ENCODE results near the gene FKBP10.
"Not testable (repeated sequence)": the region's sequence is repeated elsewhere in the genome, so short reads cannot be mapped to it uniquely, and the experiment has no call there.

Gene FKBP10

DNA sequence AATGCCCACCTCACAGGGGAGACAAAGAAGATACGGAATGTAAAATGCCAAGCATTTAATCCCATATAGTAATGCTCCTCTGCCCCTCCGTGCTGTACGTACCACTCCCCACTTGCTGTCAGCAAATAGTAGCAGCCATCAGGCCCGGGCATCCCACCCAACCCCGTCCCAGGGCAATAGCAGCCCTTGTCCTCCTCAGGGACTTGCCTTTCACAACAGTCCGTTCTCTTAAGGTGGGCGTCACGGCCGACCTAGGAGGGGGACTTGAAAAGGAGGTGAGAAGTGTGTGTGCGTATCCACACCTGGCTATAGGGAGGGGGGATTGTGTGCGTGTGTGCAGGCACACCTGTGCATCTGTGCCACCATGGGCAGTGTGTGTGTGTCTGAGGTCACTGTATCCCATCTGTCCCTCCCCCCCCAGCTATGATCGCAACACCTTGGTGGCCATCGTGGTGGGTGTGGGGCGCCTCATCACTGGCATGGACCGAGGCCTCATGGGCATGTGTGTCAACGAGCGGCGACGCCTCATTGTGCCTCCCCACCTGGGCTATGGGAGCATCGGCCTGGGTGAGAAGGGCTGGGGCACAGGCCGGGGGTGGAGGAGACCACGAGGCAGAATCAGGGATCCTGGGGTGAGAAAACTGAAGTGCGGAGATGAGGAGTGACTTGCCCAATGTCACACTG is 4.0 kb downstream of the FKBP10 start:
- Histone ChIP-seq H3K9me3 (ENCODE audit: low read length) (no peaks in the 10 kb centered on the region), H3K9ac (ENCODE audit: low read length) (no peak overlapping the region), H3K27me3 (ENCODE audit: control insufficient read depth in 1 of 2, insufficient read depth in 2 of 2, low read length in 2 of 2) (no peaks in the 10 kb centered on the region), H3K4me3 (ENCODE audit: low read depth in 1 of 2, low read length in 2 of 2) (no peak overlapping the region), H3K36me3 (ENCODE audit: insufficient read depth, low read length) (no peaks in the 10 kb centered on the region), H3K4me1 (ENCODE audit: insufficient read depth, low read length) (peaks cover 13% of the 10 kb centered on the region), H3K27ac (ENCODE audit: low read depth, low read length) (no peak overlapping the region)

DNA sequence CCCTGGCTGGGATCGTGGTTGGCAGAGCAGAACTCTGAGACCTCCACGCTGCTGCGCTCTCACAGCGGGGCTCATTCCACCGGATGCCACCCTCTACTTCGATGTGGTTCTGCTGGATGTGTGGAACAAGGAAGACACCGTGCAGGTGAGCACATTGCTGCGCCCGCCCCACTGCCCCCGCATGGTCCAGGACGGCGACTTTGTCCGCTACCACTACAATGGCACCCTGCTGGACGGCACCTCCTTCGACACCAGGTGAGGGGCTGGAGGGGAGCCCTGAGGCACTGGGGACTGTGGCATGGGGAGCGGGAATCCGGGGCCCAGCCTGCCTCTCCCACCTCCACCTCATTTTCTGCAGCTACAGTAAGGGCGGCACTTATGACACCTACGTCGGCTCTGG is 5.2 kb downstream of the FKBP10 start:
- Histone ChIP-seq H3K4me3 (ENCODE audit: low read depth in 1 of 2, low read length in 2 of 2) (no peak overlapping the region), H3K36me3 (ENCODE audit: insufficient read depth, low read length) (no peaks in the 10 kb centered on the region), H3K9ac (ENCODE audit: low read length) (no peak overlapping the region), H3K4me1 (ENCODE audit: insufficient read depth, low read length) (peaks cover 8% of the 10 kb centered on the region), H3K27me3 (ENCODE audit: control insufficient read depth in 1 of 2, insufficient read depth in 2 of 2, low read length in 2 of 2) (no peaks in the 10 kb centered on the region), H3K27ac (ENCODE audit: low read depth, low read length) (no peak overlapping the region), H3K9me3 (ENCODE audit: low read length) (no peaks in the 10 kb centered on the region)

DNA sequence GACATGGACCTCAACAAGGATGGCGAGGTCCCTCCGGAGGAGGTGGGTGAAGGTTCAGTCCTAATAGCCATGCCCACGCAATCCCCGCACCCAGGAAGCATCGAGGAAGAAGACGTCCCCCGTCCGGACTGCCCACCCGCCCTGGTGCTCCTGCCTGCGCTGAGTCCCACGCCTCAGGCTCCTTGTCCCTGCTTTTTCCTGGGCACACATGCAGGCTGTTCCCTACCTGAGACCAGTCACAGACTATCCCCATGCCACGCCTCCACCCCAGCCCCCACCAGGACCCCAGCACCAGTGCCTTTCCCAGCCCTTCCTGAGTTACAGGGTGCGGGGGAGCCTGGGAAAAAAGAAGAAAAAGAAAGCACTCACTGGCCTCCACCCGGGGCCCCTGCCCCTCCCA is 9.0 kb downstream of the FKBP10 start:
- peaks cover 18% of the 10 kb centered on the region for H3K36me3 ChIP-seq (ENCODE audit: insufficient read depth, low read length)
- no peak overlapping the region for H3K9ac ChIP-seq (ENCODE audit: low read length)
- H3K4me1 ChIP-seq (ENCODE audit: insufficient read depth, low read length): no peaks in the 10 kb centered on the region
- no peak overlapping the region for H3K27ac ChIP-seq (ENCODE audit: low read depth, low read length)
- H3K9me3 ChIP-seq (ENCODE audit: low read length): no peaks in the 10 kb centered on the region
- no peak overlapping the region for H3K4me3 ChIP-seq (ENCODE audit: low read depth in 1 of 2, low read length in 2 of 2)
- no peaks in the 10 kb centered on the region for H3K27me3 ChIP-seq (ENCODE audit: control insufficient read depth in 1 of 2, insufficient read depth in 2 of 2, low read length in 2 of 2)

DNA sequence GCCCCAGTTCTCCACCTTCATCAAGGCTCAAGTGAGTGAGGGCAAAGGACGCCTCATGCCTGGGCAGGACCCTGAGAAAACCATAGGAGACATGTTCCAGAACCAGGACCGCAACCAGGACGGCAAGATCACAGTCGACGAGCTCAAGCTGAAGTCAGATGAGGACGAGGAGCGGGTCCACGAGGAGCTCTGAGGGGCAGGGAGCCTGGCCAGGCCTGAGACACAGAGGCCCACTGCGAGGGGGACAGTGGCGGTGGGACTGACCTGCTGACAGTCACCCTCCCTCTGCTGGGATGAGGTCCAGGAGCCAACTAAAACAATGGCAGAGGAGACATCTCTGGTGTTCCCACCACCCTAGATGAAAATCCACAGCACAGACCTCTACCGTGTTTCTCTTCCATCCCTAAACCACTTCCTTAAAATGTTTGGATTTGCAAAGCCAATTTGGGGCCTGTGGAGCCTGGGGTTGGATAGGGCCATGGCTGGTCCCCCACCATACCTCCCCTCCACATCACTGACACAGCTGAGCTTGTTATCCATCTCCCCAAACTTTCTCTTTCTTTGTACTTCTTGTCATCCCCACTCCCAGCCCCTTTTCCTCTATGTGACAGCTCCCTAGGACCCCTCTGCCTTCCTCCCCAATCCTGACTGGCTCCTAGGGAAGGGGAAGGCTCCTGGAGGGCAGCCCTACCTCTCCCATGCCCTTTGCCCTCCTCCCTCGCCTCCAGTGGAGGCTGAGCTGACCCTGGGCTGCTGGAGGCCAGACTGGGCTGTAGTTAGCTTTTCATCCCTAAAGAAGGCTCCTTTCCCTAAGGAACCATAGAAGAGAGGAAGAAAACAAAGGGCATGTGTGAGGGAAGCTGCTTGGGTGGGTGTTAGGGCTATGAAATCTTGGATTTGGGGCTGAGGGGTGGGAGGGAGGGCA is 9.7 kb downstream of the FKBP10 start:
- Histone ChIP-seq H3K27me3 (ENCODE audit: control insufficient read depth in 1 of 2, insufficient read depth in 2 of 2, low read length in 2 of 2) (no peaks in the 10 kb centered on the region), H3K36me3 (ENCODE audit: insufficient read depth, low read length) (peaks cover 21% of the 10 kb centered on the region), H3K9ac (ENCODE audit: low read length) (no peak overlapping the region), H3K9me3 (ENCODE audit: low read length) (no peaks in the 10 kb centered on the region), H3K27ac (ENCODE audit: low read depth, low read length) (no peak overlapping the region), H3K4me3 (ENCODE audit: low read depth in 1 of 2, low read length in 2 of 2) (no peak overlapping the region), H3K4me1 (ENCODE audit: insufficient read depth, low read length) (no peaks in the 10 kb centered on the region)

DNA sequence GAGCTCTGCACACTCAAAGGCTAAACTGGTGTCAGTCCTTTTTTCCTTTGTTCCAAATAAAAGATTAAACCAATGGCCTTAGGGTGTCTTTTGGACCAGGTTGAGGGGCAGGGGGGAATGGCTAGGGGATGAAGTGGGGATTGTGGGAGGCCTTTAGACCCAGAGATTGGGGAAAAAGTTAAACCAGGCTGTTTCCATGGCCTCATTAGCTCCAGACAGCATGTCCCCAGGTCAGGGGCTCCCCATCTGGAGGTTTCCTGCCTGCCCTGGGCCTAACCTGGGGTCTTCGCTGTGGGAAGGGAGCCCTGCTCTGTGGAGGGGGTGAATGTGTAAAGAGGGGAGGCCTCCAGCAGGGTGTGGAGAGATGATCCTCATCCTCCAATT is 10.3 kb downstream of the FKBP10 start:
- H3K9ac ChIP-seq (ENCODE audit: low read length): no peak overlapping the region
- H3K4me1 ChIP-seq (ENCODE audit: insufficient read depth, low read length): no peaks in the 10 kb centered on the region
- H3K27me3 ChIP-seq (ENCODE audit: control insufficient read depth in 1 of 2, insufficient read depth in 2 of 2, low read length in 2 of 2): no peaks in the 10 kb centered on the region
- H3K36me3 ChIP-seq (ENCODE audit: insufficient read depth, low read length): peaks cover 26% of the 10 kb centered on the region
- no peak overlapping the region for H3K4me3 ChIP-seq (ENCODE audit: low read depth in 1 of 2, low read length in 2 of 2)
- H3K27ac ChIP-seq (ENCODE audit: low read depth, low read length): no peak overlapping the region
- H3K9me3 ChIP-seq (ENCODE audit: low read length): no peaks in the 10 kb centered on the region

DNA sequence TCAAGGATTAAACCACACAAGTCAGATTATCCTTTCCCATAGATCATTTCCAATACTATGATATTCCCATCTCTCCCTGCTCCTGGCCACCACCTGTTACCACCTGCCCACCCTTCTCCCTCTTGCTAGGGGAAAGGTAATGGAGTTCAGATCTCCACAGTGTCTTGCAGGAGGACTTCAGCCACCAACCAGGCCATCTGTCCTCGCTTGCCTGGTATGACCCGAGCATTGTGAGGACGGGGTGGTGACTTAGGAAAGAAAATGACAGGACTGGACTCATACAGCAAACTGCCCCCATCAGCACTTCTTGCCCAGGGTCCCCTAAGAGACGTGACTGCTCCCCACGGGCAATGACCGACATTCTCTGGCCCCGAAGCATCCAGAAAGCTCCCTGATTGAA is 10.8 kb downstream of the FKBP10 start:
- no peaks in the 10 kb centered on the region for H3K27me3 ChIP-seq (ENCODE audit: control insufficient read depth in 1 of 2, insufficient read depth in 2 of 2, low read length in 2 of 2)
- no peaks in the 10 kb centered on the region for H3K9me3 ChIP-seq (ENCODE audit: low read length)
- no peak overlapping the region for H3K4me3 ChIP-seq (ENCODE audit: low read depth in 1 of 2, low read length in 2 of 2)
- H3K4me1 ChIP-seq (ENCODE audit: insufficient read depth, low read length): no peaks in the 10 kb centered on the region
- no peak overlapping the region for H3K27ac ChIP-seq (ENCODE audit: low read depth, low read length)
- peaks cover 26% of the 10 kb centered on the region for H3K36me3 ChIP-seq (ENCODE audit: insufficient read depth, low read length)
- no peak overlapping the region for H3K9ac ChIP-seq (ENCODE audit: low read length)

DNA sequence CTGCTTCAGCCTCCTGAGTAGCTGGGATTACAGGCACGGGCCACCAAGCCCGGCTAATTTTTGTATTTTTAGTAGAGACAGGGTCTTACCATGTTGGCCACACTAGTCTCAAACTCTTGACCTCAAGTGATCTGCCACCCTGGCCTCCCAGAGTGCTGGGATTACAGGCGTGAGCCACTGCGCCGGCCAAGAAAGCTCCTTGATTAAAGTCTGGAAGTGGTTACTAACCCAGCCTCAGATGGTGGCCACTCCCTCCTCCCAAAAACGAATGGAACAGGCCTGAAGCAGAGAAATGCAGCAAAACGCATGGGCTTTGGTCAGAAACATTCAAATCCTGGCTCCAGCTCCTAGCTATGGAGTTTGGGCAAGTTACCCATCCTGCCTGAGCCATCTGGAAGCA is 11.3 kb downstream of the FKBP10 start:
- Histone ChIP-seq H3K9ac (ENCODE audit: low read length) (no peak overlapping the region), H3K27ac (ENCODE audit: low read depth, low read length) (no peak overlapping the region), H3K9me3 (ENCODE audit: low read length) (no peaks in the 10 kb centered on the region), H3K4me3 (ENCODE audit: low read depth in 1 of 2, low read length in 2 of 2) (no peak overlapping the region), H3K36me3 (ENCODE audit: insufficient read depth, low read length) (peaks cover 26% of the 10 kb centered on the region), H3K4me1 (ENCODE audit: insufficient read depth, low read length) (no peaks in the 10 kb centered on the region), H3K27me3 (ENCODE audit: control insufficient read depth in 1 of 2, insufficient read depth in 2 of 2, low read length in 2 of 2) (no peaks in the 10 kb centered on the region)

DNA sequence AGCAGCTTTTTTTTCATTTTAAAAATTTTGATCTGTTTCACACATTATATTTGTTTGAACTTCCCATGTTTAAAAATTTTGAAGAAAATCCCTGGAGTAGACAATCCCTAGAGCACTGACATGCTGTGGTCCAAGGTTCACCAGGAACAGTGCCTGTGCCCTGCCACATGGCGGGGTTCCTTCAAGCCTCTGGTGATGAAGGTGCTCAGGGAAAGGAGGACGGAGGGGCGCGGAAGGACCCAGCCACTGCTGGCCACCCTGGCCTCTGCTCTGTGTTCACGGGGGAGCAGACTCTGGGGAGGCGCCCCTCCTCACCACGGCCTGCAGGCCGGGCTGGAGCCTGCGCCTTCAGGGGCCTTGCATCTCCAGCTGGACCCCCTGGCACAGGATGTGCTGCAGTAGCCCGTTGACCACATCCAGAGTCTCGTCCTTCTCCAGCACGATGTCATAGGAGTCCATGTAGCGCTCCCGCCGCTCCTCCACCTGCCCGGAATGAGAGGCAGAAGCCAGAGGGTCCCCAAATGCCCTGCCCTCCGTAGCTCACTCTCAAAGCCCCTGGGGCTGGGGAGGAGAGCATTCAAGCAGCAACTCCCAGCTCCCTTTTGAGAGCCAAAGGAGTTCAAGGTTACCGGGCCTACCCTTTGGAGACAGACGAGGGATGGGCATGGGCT is 12.5 kb downstream of the FKBP10 start:
- Histone ChIP-seq H3K4me1 (ENCODE audit: insufficient read depth, low read length) (no peaks in the 10 kb centered on the region), H3K36me3 (ENCODE audit: insufficient read depth, low read length) (peaks cover 33% of the 10 kb centered on the region), H3K9ac (ENCODE audit: low read length) (no peak overlapping the region), H3K4me3 (ENCODE audit: low read depth in 1 of 2, low read length in 2 of 2) (no peak overlapping the region), H3K27me3 (ENCODE audit: control insufficient read depth in 1 of 2, insufficient read depth in 2 of 2, low read length in 2 of 2) (no peaks in the 10 kb centered on the region), H3K27ac (ENCODE audit: low read depth, low read length) (no peak overlapping the region), H3K9me3 (ENCODE audit: low read length) (no peaks in the 10 kb centered on the region)

DNA sequence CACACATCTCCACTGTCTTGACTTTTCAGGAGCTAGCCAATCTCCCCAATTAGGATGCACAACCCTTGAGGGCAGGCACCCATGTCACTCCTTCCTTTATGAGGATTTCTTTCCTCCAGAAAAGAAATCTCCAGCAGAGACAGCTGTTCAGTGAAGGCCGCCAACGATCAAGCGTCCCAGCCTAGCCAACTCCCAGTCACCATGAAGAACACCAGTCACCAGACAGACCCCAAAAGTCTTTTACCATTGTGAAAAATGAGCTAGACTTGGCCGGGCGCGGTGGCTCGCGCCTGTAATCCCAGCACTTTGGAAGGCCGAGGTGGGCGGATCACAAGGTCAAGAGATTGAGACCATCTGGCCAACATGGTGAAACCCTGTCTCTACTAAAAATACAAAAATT is 17.2 kb downstream of the FKBP10 start:
- peaks cover 46% of the 10 kb centered on the region for H3K36me3 ChIP-seq (ENCODE audit: insufficient read depth, low read length)
- H3K4me3 ChIP-seq (ENCODE audit: low read depth in 1 of 2, low read length in 2 of 2); H3K9me3 ChIP-seq (ENCODE audit: low read length): not testable (repeated sequence)

DNA sequence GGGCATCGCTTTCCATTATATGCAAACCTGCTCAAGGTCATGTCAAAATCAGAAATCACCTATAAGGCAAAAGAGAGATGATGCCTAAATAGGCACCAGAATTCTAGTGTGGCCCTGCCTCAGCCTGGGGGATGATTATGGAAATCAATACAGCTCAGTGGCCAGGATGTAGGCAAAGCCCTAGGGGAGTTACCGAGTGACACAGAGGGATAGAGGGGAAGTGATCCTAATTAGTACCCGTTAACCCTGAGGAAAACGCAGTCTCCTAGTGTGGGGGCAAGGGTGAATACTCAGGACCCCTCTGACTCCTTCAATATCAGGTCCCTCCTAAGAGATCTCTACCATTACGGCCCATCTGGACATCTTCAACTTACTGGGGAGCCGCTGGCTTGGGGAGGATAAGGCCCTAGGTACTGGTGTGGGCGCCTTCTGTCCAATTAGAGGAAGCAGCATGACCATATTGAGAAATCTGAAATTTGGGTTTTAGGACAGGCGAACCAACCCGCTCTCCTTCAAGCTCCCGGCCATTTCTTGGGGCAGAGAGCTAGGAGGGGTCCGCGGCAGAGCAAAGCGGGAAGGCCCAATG is 22.5 kb downstream of the FKBP10 start:
- peak overlapping the region; percentile 54 for H3K9ac ChIP-seq (ENCODE audit: low read length)
- H3K4me1 ChIP-seq (ENCODE audit: insufficient read depth, low read length): peaks cover 11% of the 10 kb centered on the region
- no peaks in the 10 kb centered on the region for H3K9me3 ChIP-seq (ENCODE audit: low read length)
- peak overlapping the region; percentile 78 to 94 for H3K4me3 ChIP-seq (ENCODE audit: low read depth in 1 of 2, low read length in 2 of 2)
- peak overlapping the region; percentile 73 for H3K27ac ChIP-seq (ENCODE audit: low read depth, low read length)
- no peaks in the 10 kb centered on the region for H3K27me3 ChIP-seq (ENCODE audit: control insufficient read depth in 1 of 2, insufficient read depth in 2 of 2, low read length in 2 of 2)
- peaks cover 21% of the 10 kb centered on the region for H3K36me3 ChIP-seq (ENCODE audit: insufficient read depth, low read length)

More for the DNA sequence above, 17.2 kb downstream of the FKBP10 start:
- H3K4me1 ChIP-seq (ENCODE audit: insufficient read depth, low read length); H3K27me3 ChIP-seq (ENCODE audit: control insufficient read depth in 1 of 2, insufficient read depth in 2 of 2, low read length in 2 of 2); H3K9ac ChIP-seq (ENCODE audit: low read length); H3K27ac ChIP-seq (ENCODE audit: low read depth, low read length): not testable (repeated sequence)

Data from muscle layer of colon (tissue), 2 donors.